HG03439 (cell line): ENCODE data around the gene GLG1.
"Not testable (repeated sequence)": the region's sequence is repeated elsewhere in the genome, so short reads cannot be mapped to it uniquely, and the experiment has no call there.

ENCODE experiments used
- ATAC-seq: cut with Tn5 transposase; IDR thresholded peaks from one replicate; pipeline ENCODE4 v1.9.1; 2021; ENCODE audit warnings: mild to moderate bottlenecking, moderate library complexity; ENCODE audit not compliant: unreplicated experiment

The GLG1 gene

DNA sequence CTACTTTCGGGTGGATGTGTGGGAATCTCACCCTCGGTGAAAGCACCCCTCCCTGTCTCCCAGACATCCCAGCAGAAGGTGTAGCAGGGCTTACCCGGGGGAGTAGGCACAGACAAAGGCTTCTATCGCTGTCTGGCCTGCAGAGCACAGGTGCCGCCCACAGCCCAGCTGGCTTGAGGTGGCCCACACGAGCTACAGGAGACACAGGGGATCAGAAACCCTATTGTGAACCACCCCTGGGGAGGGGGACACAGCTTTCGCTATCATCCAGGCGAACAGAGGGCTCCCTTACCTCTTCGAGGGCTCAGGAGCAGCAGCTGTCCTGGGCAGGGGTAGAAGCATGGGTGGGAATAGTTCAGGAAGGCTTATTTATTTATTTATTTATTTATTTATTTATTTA lies 193.4 kb downstream of the GLG1 start:
- ATAC-seq, result not testable (repeated sequence)

DNA sequence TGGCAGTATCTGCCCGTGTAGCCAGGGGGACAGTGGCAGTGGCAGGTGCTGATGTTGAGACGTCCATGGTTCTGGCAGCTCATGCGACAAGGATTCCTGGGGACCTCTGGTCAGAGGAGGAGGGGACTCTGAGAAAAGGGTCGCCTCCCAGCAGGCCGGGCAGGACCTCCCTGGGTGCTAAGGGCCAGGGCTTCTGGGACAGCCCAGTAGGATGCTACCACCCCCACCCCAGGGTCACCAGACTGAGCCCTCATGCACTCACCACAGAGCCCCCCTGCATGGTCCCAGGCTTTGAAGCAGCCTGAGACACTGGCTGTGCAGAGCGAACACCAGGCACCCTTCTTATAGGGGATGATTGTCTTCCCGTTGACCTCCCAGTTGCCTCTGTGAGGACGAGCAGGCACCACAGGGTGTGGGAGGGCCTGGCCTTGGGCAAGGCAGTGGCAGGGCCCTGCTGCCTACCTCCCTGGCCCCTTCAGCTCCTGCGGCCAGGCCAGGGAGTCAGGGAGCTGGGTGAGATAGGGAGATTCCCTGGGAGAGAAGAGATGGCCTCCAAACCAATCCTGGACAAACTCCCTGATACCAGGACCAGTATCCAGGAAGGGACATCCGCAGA lies 194.0 kb downstream of the GLG1 start:
- ATAC-seq, result not testable (repeated sequence)

DNA sequence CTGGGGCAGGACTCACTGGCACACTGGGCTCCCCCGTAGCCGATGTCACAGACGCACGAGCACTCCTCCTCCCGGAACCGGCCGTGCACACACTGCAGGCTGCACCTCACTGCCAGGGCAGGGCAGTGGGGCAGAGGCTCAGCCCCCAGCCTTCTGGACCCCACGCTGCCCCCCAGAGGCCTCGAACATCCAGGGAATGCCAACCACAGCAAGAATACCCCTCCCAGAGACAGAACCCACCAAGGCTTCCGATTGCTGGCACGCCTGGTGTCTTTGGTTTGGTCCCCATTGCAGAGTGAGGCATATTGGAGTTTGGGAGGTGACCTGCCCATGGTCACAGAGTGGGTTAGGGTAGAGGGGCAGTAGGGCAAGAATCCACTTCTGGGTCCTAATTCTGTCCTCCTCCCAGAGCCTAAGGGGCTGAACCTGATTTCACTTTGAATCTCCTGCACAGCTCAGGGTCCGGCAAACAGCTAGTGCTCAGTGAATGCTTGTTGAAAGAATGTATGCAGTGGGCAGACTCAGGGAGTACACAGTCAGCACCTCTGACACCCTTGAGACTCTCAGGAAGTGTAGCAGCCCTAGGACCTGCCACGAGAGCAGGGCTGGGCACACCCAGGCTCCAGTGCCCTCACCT lies 194.7 kb downstream of the GLG1 start:
- ATAC-seq, result not testable (repeated sequence)

GRCh38 chr16:74410981-74411380 lies 195.9 kb downstream of the GLG1 start:
- not testable (repeated sequence) for ATAC-seq

GRCh38 chr16:74410057-74410957 lies 196.6 kb downstream of the GLG1 start:
- not testable (repeated sequence) for ATAC-seq

DNA sequence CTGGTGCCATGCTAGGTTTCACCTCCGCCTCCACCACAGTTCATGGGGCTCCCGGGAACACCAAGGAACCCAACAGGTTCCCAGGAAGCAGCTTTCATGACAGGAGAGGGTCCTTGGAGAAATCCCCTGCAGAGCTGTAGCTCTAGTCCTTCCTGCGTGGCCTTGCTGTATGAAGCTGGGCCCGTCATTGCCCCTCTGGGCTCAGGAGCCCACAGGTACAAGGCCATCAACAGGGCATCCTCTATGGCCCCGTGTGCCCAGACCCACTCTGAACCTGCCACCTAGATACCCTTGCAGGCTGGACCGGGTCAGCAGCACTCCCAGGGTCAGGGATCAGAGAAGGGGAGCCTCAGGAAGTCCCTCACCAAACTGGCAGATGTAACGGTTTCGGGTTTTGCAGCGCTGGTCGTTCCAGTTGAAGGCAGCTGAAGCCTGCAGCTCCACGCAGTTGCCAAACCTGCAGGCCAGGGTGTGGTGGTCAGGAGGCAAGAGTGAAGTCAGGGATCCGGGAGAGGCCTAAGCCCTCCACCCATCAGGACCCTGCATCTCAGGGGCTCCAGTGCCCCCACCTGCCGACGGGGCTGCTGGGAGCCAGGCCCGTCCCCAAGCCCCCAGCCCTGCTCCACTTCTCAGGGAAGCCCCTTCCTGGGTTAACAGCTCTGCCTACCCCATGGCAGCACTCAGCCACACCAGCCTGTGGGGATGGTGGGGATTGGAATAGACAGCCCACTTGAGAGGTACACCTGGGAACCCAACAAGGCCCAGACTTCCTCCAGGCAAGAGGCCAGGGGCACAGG lies 197.5 kb downstream of the GLG1 start:
- ATAC-seq, result not testable (repeated sequence)

DNA sequence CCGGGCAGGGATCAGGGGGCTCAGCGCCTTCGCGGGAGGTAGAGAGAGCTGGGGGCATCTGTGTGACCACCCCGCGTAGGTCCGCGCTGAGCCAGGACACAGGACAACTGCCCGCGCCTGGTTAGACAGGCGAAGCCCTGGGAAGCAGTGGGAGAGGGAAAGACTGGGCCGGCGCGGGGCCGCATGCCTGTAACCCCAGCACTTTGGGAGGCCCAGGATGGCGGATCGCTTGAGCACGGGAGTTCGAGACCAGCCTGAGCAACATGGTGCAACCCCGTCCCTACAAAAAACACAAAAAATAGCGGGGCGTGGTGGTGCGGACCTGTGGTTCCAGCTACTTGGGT lies 199.6 kb downstream of the GLG1 start:
- ATAC-seq, result not testable (repeated sequence)

DNA sequence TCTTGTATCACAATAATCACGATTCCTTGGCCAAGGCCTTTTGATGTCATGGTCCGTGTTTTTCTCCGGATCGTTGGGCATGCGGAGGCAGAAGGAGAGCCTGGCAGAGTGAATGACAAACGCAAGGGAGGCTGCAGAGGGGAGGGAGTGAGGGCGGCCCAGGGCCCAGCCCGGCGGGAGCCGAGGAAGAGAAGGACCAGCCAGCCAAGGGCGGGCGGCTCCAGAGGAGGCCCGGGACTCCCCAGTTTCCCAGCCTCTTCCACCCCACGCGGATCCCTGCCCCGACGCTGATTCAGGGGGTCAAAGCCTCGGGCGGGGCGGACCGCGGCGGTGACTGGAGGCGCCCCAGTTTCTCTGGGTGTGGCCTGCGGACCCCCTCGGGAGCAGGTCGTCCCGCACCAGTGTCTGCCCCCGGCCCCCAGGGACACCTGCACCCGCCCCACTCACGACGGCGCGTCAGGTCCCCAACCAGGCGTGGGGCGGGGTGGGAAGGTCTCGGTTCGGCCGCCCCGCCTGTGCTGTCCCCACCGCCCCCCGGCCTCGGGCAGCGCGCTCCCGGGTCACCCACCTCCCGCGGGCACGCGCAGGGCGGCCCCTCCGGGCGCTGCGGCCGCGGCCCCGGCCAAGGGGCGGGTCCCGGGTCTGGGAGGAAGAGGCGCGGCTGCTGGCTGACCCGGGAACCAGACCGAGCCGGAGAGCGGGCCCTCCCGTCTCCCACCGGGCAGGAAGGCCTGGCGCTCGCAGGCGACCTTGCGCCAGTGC lies 200.1 kb downstream of the GLG1 start:
- not testable (repeated sequence) for ATAC-seq

GRCh38 chr16:74404148-74404933 lies 202.6 kb downstream of the GLG1 start:
- ATAC-seq, result not testable (repeated sequence)

GRCh38 chr16:74400238-74400637 lies 206.7 kb downstream of the GLG1 start:
- ATAC-seq, result not testable (repeated sequence)

DNA sequence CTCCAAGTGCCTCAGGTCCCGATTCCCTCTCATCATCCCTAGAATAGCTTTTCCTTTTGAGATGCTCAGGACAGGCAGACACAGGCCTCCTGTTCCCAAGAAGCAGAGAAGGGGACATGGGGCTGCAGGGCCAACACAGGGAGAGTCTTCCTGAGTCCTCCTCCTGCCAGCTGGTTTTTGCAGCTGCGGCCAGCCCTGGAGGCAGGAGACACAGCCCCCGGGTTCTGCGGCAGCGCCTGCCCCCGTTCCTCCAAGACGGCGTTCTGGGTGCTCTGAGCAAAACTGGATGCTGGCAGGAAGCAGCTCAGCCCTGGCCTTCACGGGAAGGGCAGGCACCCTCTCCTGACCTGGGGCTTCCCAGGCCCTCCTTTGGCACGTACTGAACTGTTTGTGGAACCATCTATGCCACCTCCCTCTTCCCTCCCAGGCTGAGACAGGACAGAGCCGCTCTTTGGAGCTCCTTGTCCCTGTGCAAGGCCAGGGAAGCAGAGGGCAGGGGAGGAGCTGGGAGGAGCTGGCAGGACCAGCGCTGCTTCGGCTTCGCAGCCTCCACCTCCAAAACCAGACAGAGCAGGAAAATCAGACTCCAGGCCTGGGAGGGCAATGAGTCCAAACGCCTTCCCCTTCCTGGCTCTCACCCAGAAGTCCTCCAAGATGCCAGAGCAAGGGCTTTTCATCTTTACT lies 208.6 kb downstream of the GLG1 start:
- ATAC-seq, result not testable (repeated sequence)
